Keratinocyte (primary cell): Measurements from ENCODE around the gene LAMB4. TPM values are rescaled to one million over a fixed set of nuclear protein-coding genes. Genes with fewer than 3 reads are reported as not detected.

Experiments used
- DNase-seq: peaks from one replicate; pipeline ENCODE4 v3.0.0-alpha.2; 2011; ENCODE audit warnings: low read depth, missing footprints, low spot score
- FAIRE-seq: peaks from 2 replicates; lab custom pipeline; 2011; peaks lifted over from hg19 to GRCh38; lab: Jason Lieb, UNC
- H2AFZ ChIP-seq: 2 replicates; pipeline ENCODE4 v1.6.0; 2012; ENCODE audit warnings: low read length, control low read depth, inconsistent platforms; ENCODE audit not compliant: control insufficient read depth
- H3K27ac ChIP-seq: 2 replicates; pipeline ENCODE4 v1.5.1; 2011; ENCODE audit warnings: low read length; ENCODE audit not compliant: control insufficient read depth, insufficient read depth
- H3K27me3 ChIP-seq: 3 replicates; pipeline ENCODE4 v1.6.0; 2011; ENCODE audit warnings: low read length; ENCODE audit not compliant: control insufficient read depth, insufficient read depth; ENCODE audit errors: extremely low read depth
- H3K36me3 ChIP-seq, 2 experiments: 2 replicates in 1 of 2; 3 replicates in 1 of 2; pipeline ENCODE4 v1.5.1; 2011; ENCODE audit warnings: low read length in 2 of 2, mild to moderate bottlenecking in 1 of 2; ENCODE audit not compliant: control insufficient read depth in 2 of 2, insufficient read depth in 2 of 2; ENCODE audit errors: extremely low read depth in 1 of 2
- H3K4me1 ChIP-seq: 3 replicates; pipeline ENCODE4 v1.5.1; 2011; ENCODE audit warnings: low read length; ENCODE audit not compliant: control insufficient read depth, insufficient read depth; ENCODE audit errors: extremely low read depth
- H3K4me2 ChIP-seq: 3 replicates; pipeline ENCODE4 v1.6.0; 2011; ENCODE audit warnings: low read depth, low read length; ENCODE audit not compliant: control insufficient read depth, insufficient read depth; ENCODE audit errors: extremely low read depth
- H3K4me3 ChIP-seq, 3 experiments: fragments of 200-600 bp in 1 of 3; sonication (generic) in 1 of 3; 2 replicates in 2 of 3; 3 replicates in 1 of 3; pipeline ENCODE4 v1.5.1; 2011 to 2016; ENCODE audit warnings: low read length in 3 of 3, mild to moderate bottlenecking in 3 of 3, control low read depth in 2 of 3, inconsistent platforms in 1 of 3, low read depth in 1 of 3, mixed read lengths in 1 of 3, mixed run types in 1 of 3, moderate library complexity in 1 of 3; ENCODE audit not compliant: control insufficient read depth in 2 of 3, insufficient read depth in 2 of 3; ENCODE audit errors: extremely low read depth in 1 of 3
- H3K79me2 ChIP-seq: 2 replicates; pipeline ENCODE4 v1.6.0; 2012; ENCODE audit warnings: low read length; ENCODE audit not compliant: control insufficient read depth, insufficient read depth
- H3K9ac ChIP-seq: 3 replicates; pipeline ENCODE4 v1.6.0; 2011; ENCODE audit warnings: low read length; ENCODE audit not compliant: control insufficient read depth, insufficient read depth; ENCODE audit errors: extremely low read depth
- H3K9me1 ChIP-seq: 3 replicates; pipeline ENCODE4 v1.6.0; 2011; ENCODE audit warnings: low read length; ENCODE audit not compliant: control insufficient read depth, insufficient read depth; ENCODE audit errors: extremely low read depth
- H3K9me3 ChIP-seq: 2 replicates; pipeline ENCODE4 v1.5.1; 2012; ENCODE audit warnings: low read depth, low read length; ENCODE audit not compliant: control insufficient read depth
- H4K20me1 ChIP-seq: 3 replicates; pipeline ENCODE4 v1.6.0; 2011; ENCODE audit warnings: low read length; ENCODE audit not compliant: control insufficient read depth, insufficient read depth; ENCODE audit errors: extremely low read depth
- CTCF ChIP-seq, 3 experiments: IDR thresholded peaks in 1 of 3; conservative IDR thresholded peaks in 1 of 3; optimal IDR thresholded peaks in 1 of 3; 2 replicates in 2 of 3; 3 replicates in 1 of 3; pipeline versions ENCODE3 to v1.5.1; 2011; ENCODE audit warnings: low read length in 3 of 3, mild to moderate bottlenecking in 3 of 3, moderate library complexity in 2 of 3, control low read depth in 1 of 3, inconsistent platforms in 1 of 3; ENCODE audit not compliant: insufficient read depth in 2 of 3; ENCODE audit errors: extremely low read depth in 1 of 3
- EZH2 ChIP-seq: IDR thresholded peaks from one replicate; pipeline ENCODE4 v1.6.1; 2012; ENCODE audit warnings: inconsistent platforms, mild to moderate bottlenecking, low read length, moderate library complexity
- dilution Hi-C: fragments of 300-500 bp; cut with MboI; formaldehyde crosslinking; loops from one replicate; pipeline ENCODE4 v1.7.0; 2020; ENCODE audit warnings: low sequenced_read_pairs; ENCODE audit not compliant: extremely low pct_ligation_motif_present
- polyA plus RNA-seq, 5 experiments: library from polyadenylated mRNA; depleted of rRNA in 3 of 5; stranded (reverse) in 3 of 5; stranded (forward) in 1 of 5; unstranded in 1 of 5; fragments of >200 nt; gene quantifications; 1 replicate in 1 of 5; 2 replicates in 3 of 5; 3 replicates in 1 of 5; pipeline versions ENCODE4 v1.2.1 to v1.2.3, GENCODE V29; 2011 to 2012; ENCODE audit warnings: missing spikeins in 2 of 5, low read depth in 1 of 5, low replicate concordance in 1 of 5

LAMB4 gene
- polyA plus RNA-seq, 1 donor (not counting 4 experiments of a cell fraction or from before 2014, with no cell fraction given) = 3.7 TPM

DNA sequence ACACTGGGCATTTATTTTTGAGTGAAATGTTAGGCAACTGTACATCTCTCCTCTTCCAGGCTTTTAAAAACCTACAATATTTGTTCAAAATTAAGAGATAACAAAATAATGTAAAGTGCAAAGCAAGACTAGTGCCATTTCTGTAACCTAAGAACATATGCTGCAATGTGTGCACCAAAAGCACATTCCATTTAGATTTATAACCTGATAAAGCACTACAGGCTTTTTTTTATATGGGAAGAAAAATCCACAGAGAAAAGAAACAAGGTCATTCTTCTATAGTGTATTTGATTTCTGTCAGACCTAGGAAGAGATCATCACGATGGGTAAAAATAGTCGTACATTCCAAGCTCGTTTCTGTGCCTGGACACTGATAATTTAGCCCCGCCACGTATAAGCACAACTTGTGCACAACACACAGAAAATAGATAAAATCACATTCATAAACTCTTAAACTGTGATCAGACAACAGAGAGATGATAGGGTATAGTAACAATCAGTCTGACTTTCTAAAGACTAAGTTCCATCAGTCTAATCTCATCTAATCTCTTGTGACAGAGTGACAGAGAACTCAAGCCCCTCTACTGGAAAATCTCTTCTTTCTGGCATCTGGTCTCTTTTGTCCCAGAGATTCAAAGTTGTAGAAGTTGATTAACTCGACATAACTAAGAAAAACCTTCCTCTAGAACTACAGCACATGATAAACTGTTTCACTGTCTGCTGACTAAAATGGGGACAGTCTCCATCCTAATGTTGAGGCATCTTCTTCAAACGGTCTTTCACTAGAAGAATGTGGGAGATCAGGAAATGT is 133.9 kb downstream of the LAMB4 start:
- Histone ChIP-seq H3K27me3 (no peaks in the 10 kb centered on the region), H4K20me1 (no peaks in the 10 kb centered on the region), H3K27ac (peak overlapping the region; percentile 11), H3K9me3 (no peaks in the 10 kb centered on the region), H2AFZ (no peak overlapping the region), H3K79me2 (no peaks in the 10 kb centered on the region), H3K9me1 (no peaks in the 10 kb centered on the region), H3K4me1 (peaks cover 60% of the 10 kb centered on the region), H3K4me2 (peak overlapping the region; percentile 15), H3K36me3 (peaks cover 8 to 20% of the 10 kb centered on the region in 2 experiments), H3K9ac (no peak overlapping the region), H3K4me3 (no peak overlapping the region)
- DNase-seq (no peak), FAIRE-seq (no peak)
- dilution Hi-C loops = no loop called here
- TF ChIP-seq CTCF (optimal IDR thresholded peaks at IDR 0.05 in 1 of 3, IDR thresholded peaks at IDR 0.05 in 1 of 3, conservative IDR thresholded peaks at IDR 0.05 in 1 of 3; ENCODE audit: extremely low read depth in 1 of 3, insufficient read depth in 2 of 3, low read length in 3 of 3) (no peak), EZH2 (no peak)

- H2AFZ ChIP-seq = no peak overlapping the region
- DNase-seq (no peak), FAIRE-seq (no peak)
- H3K4me2 ChIP-seq = peak overlapping the region; percentile 15
- dilution Hi-C loops = no loop called here
- no peaks in the 10 kb centered on the region for H3K27me3 ChIP-seq
- peaks cover 51% of the 10 kb centered on the region for H3K4me1 ChIP-seq
- no peaks in the 10 kb centered on the region for H3K9me1 ChIP-seq
- peak overlapping the region; percentile 11 for H3K27ac ChIP-seq
- H4K20me1 ChIP-seq = no peaks in the 10 kb centered on the region
- peak overlapping the region in 1 of 3 experiments; percentile 16 for H3K4me3 ChIP-seq
- TF ChIP-seq CTCF (optimal IDR thresholded peaks at IDR 0.05 in 1 of 3, IDR thresholded peaks at IDR 0.05 in 1 of 3, conservative IDR thresholded peaks at IDR 0.05 in 1 of 3; ENCODE audit: extremely low read depth in 1 of 3, insufficient read depth in 2 of 3, low read length in 3 of 3) (no peak), EZH2 (no peak)
- H3K9ac ChIP-seq = no peak overlapping the region
- peaks cover 11 to 20% of the 10 kb centered on the region in 2 experiments for H3K36me3 ChIP-seq
- H3K79me2 ChIP-seq = no peaks in the 10 kb centered on the region
- H3K9me3 ChIP-seq = no peaks in the 10 kb centered on the region
These were observed 134.7 kb downstream of the LAMB4 start for GRCh38 chr7:107995184-107996071.
